HG03139 (cell line): ENCODE results near the gene GPR65.

Source experiments
- ATAC-seq: cut with Tn5 transposase; IDR thresholded peaks from one replicate; pipeline ENCODE4 v1.9.1; 2021; ENCODE audit not compliant: unreplicated experiment

The GPR65 gene, protein sequence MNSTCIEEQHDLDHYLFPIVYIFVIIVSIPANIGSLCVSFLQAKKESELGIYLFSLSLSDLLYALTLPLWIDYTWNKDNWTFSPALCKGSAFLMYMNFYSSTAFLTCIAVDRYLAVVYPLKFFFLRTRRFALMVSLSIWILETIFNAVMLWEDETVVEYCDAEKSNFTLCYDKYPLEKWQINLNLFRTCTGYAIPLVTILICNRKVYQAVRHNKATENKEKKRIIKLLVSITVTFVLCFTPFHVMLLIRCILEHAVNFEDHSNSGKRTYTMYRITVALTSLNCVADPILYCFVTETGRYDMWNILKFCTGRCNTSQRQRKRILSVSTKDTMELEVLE

DNA sequence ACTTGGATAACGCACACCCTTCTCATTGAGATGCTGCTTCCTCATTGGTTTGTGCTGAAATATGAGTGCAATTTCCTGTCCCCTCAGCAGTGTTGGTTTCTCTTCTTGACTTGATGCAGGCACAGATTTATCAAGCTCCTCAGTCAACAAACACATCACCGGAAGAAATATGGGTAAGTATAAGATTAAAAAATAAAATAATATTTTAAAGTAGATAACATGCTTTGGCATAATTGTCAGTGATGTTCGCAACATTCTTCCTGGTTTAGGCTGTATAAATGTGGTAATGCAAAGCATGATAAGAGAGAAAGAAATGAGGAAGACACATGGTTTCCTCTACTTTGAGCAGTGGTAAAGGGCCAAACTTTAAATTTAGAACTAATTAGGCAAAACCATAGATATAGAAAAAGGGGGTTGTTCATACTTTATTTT, at the start of gene GPR65:
TSS of gene GPR65 (plus strand) at position 86 of the 432 bp plus-strand sequence. CDS start 5,713 bp downstream, outside the sequence.
- ATAC-seq, result peak; percentile 61

- ATAC-seq, result no peak
These were observed 49.4 kb upstream of the GPR65 start for GRCh38 chr14:87955501-87955900.

DNA sequence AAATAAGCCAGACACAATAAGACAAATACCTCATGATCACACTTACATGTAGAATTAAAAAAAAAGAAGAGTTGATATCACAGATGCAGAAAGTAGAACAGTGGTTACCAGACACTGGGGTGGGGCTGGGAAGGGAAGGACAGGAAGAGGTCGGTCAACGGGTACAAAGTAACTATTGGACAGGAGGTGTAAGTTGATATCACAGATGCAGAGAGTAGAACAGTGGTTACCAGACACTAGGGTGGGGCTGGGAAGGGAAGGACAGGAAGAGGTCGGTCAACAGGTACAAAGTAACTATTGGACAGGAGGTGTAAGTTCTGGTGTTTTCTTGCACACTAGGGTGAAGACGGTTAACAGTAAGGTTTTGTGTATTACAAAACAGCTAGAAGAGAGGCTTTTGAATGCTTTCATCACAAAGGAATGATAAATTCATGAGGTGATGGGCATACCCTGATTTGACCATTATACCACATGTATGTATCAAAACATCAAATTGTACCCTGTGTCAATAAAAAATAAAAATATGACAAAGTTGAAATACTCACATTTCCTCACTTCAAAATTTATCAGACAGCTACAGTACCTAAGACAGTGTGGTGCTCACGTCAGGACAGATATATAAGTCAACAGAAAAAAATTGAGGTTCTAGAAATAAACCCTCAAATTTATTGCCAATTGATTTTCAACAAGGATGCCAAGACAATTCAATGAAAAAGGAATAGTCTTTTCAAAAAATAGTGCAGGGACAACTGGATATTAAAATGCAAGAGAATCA, 44.7 kb upstream of the GPR65 start:
- no peak for ATAC-seq

GRCh38 chr14:87961246-87961645, 43.7 kb upstream of the GPR65 start:
- ATAC-seq, result no peak

GRCh38 chr14:87966816-87967215, 38.1 kb upstream of the GPR65 start:
- ATAC-seq, result no peak

GRCh38 chr14:87967496-87967895, 37.4 kb upstream of the GPR65 start:
- no peak for ATAC-seq

- ATAC-seq, result peak; percentile 65
These were observed 33.9 kb upstream of the GPR65 start for GRCh38 chr14:87971010-87971409.

DNA sequence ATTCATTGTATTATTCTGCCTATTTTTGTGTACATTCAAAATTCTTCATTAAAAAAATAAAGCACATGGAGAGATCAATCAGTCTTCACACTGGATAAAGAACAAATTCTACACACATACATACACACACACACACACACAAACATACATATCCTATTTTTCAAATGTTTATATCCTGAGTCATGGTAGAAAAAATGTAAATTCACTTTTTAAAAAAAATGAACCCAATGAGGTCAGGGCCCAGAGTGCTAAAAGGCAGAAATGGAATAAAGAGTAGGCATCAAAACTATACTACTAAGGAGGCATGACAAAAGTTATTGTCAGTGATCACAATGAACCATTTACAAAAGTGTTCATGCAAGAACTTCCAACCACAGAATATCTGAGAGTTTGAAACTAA, 29.3 kb upstream of the GPR65 start:
- no peak for ATAC-seq

DNA sequence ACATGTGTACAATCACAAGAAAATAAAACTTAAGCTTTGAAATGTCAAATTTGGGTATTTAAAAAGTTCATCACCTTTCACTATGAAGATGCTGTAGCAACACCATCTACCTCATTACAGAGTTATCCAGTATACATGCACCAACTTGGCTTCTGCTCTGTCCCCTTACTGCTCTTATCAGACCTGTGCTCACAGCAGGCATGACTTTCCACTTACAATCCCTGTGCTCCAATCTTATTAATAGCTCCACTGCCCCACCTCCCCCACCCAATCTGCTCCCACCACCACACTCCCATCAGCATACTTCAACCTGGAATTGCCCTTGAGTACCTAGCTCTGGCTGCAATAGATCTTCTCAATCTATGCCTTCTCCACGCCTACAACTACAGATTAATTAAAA, 25.2 kb upstream of the GPR65 start:
- no peak for ATAC-seq

GRCh38 chr14:87989221-87989955, 15.5 kb upstream of the GPR65 start:
- no peak for ATAC-seq

GRCh38 chr14:87989956-87990299, 15.0 kb upstream of the GPR65 start:
- ATAC-seq, result no peak

- no peak for ATAC-seq
These were observed 14.3 kb upstream of the GPR65 start for GRCh38 chr14:87990682-87991081.

DNA sequence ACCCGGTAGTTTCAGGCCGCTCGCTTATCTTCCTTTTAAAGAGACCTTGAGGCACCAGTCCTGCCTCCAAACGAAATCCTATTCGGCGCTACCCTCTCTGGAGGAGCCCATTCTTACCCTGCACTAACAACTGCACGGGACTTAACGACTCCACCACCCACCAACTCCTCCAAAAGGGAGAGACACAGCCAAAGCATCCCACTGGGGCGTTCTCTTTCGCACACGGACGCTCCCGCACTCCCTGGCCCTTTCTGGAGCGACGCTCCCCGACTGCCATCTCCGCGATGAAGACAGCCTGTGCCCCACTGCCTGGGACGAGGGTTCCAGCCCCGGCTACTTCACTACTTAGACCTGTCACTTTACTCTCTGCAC, 12.6 kb upstream of the GPR65 start:
- ATAC-seq, result peak; percentile 0

GRCh38 chr14:87992718-87993628, 12.0 kb upstream of the GPR65 start, which contains the start of gene GALC:
Gene GALC, minus strand, starts transcription at chr14:87993182. Its CDS starts 18 bp downstream, at chr14:87993164.
- ATAC-seq, result peak; percentile 88

DNA sequence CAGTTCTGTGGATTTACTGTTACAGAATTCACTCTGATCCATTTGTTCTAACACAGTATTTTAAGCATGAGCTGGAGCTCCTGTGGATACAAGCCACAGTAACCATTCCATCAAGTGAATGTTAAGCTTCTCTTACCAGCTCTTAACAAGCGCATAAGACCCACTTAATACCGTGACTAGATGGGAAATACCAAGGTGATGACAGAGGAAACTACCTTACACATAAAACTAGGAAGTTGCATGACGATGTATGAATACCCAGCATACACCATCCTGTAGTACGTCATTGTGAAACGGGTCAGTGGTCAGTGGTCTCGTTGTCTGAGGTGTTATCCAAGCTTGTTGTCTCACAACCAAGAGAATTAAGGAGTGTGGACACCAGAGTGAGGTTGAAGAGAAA, 10.0 kb upstream of the GPR65 start:
- ATAC-seq, result no peak

- ATAC-seq, result no peak
These were observed 9.2 kb upstream of the GPR65 start for GRCh38 chr14:87995500-87996290.

DNA sequence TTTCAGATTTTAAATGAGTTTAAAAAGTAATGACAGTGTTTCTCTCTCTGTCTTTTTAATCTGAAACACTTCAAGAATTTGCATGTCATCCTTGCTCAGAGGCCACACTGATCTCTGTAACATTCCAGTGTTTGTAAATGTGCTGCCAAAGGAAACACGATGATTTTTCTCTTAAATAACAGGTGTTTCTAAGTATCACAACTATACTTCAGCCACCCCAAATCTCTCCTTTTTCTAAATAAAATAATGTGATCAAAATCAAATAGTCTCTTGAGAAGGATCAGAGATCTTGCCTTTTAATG, 8.7 kb upstream of the GPR65 start:
- no peak for ATAC-seq

- ATAC-seq, result no peak
These were observed 6.5 kb upstream of the GPR65 start for GRCh38 chr14:87998482-87998881.

DNA sequence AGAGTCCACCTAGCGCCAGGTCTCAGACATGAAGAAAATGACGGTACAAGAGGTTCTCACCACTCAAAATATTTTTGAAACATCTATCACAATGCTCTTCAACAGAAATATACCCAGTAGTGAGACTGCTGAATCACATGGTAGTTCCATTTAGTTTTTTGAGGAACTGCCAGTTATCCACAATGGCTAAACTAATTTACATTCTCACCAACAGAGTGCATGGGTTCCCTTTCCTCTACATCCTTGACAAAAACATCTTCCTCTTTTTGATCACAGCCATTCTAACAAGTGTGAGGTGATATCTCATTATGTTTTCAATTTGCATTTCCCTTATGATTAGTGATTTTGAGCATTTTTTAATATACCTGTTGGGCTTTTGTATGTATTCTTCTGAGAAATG, 5.7 kb upstream of the GPR65 start:
- no peak for ATAC-seq
